PC-3 (cell line): ENCODE measurements around the gene MAP2K3.
"Not testable (repeated sequence)": the region's sequence is repeated elsewhere in the genome, so short reads cannot be mapped to it uniquely, and the experiment has no call there.

ENCODE experiments used
- EZH2 ChIP-seq: fragments of 300-600 bp; sonication (generic); IDR thresholded peaks from one replicate; pipeline ENCODE4 v1.6.1; 2017; ENCODE audit warnings: antibody characterized with exemption, mild to moderate bottlenecking, low read length; ENCODE audit not compliant: unreplicated experiment
- EZH2phosphoT487 ChIP-seq: fragments of 300-600 bp; sonication (generic); IDR thresholded peaks from 2 replicates; pipeline ENCODE4 v1.6.1; 2018; ENCODE audit warnings: mild to moderate bottlenecking, antibody characterized with exemption, low read length, borderline replicate concordance
- TF ChIP-seq, protein P1 (sequence below): fragments of 300-600 bp; sonication (generic); conservative IDR thresholded peaks from 2 replicates; pipeline ENCODE4 v1.5.1; 2017; ENCODE audit warnings: antibody characterized with exemption, low read depth, mild to moderate bottlenecking, low read length

DNA sequence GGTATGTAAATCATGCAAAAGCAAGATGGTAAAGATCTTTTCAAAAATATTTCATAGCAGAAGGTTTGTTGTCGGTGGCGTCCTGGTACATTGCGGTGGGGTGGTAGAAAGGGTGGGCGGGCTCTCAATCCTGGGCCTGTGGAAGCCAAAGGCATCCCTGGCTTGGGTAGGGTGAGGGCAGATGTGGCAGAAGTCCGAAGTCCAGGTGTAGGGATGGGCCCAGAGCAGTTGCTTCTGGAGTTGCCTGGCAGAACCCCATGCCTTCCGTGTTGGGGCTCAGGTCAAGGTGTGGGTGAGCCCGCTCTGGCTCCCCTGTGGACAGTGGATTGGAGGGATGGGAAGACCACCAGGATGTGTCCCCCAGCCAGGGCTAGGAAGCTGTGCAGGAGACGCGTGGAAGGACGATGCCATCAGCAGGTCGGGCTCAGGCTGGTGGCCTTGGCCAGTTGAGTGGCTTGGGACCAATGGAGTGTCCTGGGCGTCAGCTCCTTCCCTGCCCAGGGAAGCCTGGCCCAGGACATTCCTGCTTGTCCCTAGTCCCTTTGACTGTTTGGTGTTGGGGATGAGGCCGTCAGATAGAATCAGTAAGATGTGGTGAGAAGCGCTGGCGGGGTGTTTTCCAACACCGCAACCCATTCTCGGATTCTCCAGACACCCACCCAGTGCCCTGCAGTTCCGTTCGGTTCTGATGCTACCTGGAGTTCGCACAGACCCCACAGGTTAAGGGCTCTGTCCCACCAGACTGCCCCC is 21.1 kb downstream of the MAP2K3 start:
- TF ChIP-seq, protein P1, sequence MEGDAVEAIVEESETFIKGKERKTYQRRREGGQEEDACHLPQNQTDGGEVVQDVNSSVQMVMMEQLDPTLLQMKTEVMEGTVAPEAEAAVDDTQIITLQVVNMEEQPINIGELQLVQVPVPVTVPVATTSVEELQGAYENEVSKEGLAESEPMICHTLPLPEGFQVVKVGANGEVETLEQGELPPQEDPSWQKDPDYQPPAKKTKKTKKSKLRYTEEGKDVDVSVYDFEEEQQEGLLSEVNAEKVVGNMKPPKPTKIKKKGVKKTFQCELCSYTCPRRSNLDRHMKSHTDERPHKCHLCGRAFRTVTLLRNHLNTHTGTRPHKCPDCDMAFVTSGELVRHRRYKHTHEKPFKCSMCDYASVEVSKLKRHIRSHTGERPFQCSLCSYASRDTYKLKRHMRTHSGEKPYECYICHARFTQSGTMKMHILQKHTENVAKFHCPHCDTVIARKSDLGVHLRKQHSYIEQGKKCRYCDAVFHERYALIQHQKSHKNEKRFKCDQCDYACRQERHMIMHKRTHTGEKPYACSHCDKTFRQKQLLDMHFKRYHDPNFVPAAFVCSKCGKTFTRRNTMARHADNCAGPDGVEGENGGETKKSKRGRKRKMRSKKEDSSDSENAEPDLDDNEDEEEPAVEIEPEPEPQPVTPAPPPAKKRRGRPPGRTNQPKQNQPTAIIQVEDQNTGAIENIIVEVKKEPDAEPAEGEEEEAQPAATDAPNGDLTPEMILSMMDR: not testable (repeated sequence)
- not testable (repeated sequence) for TF ChIP-seq EZH2, EZH2phosphoT487
